GM23338 (cell line): ENCODE data around the gene MARK2. TPM values are rescaled to one million over a fixed set of nuclear protein-coding genes. Genes with fewer than 3 reads are reported as not detected.

Experiments used
- ATAC-seq: fragments of 200-7000 bp; cut with Tn5 transposase; 3 replicates; pipeline ENCODE4 v1.9.1; 2020
- DNase-seq: peaks from one replicate; pipeline ENCODE4 v3.0.0-alpha.2; 2015; ENCODE audit warnings: low spot score
- H2AFZ ChIP-seq: fragments of 200-600 bp; sonication (generic); 2 replicates; pipeline ENCODE4 v1.8.0; 2016; ENCODE audit warnings: antibody characterized with exemption, mild to moderate bottlenecking, moderate library complexity
- H3F3A ChIP-seq: fragments of 200-600 bp; sonication (generic); replicated peaks from 2 replicates; pipeline ENCODE4 v1.8.0; 2017; ENCODE audit warnings: antibody characterized with exemption, mixed run types, low read depth
- H3K27ac ChIP-seq: fragments of 200-600 bp; sonication (generic); 2 replicates; pipeline ENCODE4 v1.6.1; 2016; ENCODE audit warnings: low read depth
- H3K27me3 ChIP-seq: fragments of 200-600 bp; sonication (generic); 2 replicates; pipeline ENCODE4 v1.8.0; 2016; ENCODE audit warnings: mild to moderate bottlenecking, mixed run types, moderate library complexity; ENCODE audit not compliant: insufficient read depth
- H3K36me3 ChIP-seq: fragments of 200-600 bp; sonication (generic); 2 replicates; pipeline ENCODE4 v1.8.0; 2016; ENCODE audit warnings: mild to moderate bottlenecking; ENCODE audit not compliant: insufficient read depth
- H3K4me1 ChIP-seq: fragments of 200-600 bp; sonication (generic); 2 replicates; pipeline ENCODE4 v1.8.0; 2016; ENCODE audit warnings: mild to moderate bottlenecking, moderate library complexity; ENCODE audit not compliant: insufficient read depth
- H3K4me2 ChIP-seq: fragments of 200-600 bp; sonication (generic); 2 replicates; pipeline ENCODE4 v1.7.1; 2017; ENCODE audit warnings: mixed run types
- H3K4me3 ChIP-seq: fragments of 200-600 bp; sonication (generic); 2 replicates; pipeline ENCODE4 v1.6.1; 2016; ENCODE audit warnings: mixed run types
- H3K79me2 ChIP-seq: fragments of 200-600 bp; sonication (generic); replicated peaks from 2 replicates; pipeline ENCODE4 v1.8.0; 2017; ENCODE audit warnings: mild to moderate bottlenecking; ENCODE audit not compliant: insufficient read depth
- H3K9me2 ChIP-seq: fragments of 200-600 bp; sonication (generic); 2 replicates; pipeline ENCODE4 v1.8.0; 2017; ENCODE audit not compliant: insufficient read depth
- H4K20me1 ChIP-seq: fragments of 200-600 bp; sonication (generic); replicated peaks from 2 replicates; pipeline ENCODE4 v1.8.0; 2017; ENCODE audit warnings: mild to moderate bottlenecking; ENCODE audit not compliant: insufficient read depth
- H3K27ac Mint-ChIP-seq: 2 replicates; pipeline ENCODE4 v1.8.0; 2020; ENCODE audit warnings: inconsistent platforms, mild to moderate bottlenecking, moderate library complexity, mixed read lengths
- H3K27me3 Mint-ChIP-seq: 3 replicates; pipeline ENCODE4 v1.8.0; 2022; ENCODE audit warnings: low read depth, mild to moderate bottlenecking, moderate library complexity, mixed read lengths, inconsistent platforms; ENCODE audit not compliant: insufficient read depth, poor library complexity
- H3K36me3 Mint-ChIP-seq: 3 replicates; pipeline ENCODE4 v1.8.0; 2021; ENCODE audit warnings: low read depth, mild to moderate bottlenecking, inconsistent platforms, moderate library complexity, mixed read lengths
- H3K4me1 Mint-ChIP-seq: 3 replicates; pipeline ENCODE4 v1.8.0; 2020; ENCODE audit warnings: mild to moderate bottlenecking, inconsistent platforms, mixed read lengths
- H3K4me3 Mint-ChIP-seq: 3 replicates; pipeline ENCODE4 v1.8.0; 2021; ENCODE audit warnings: moderate library complexity, mild to moderate bottlenecking, inconsistent platforms, mixed read lengths
- H3K9me3 Mint-ChIP-seq: 3 replicates; pipeline ENCODE4 v1.8.0; 2020; ENCODE audit warnings: moderate library complexity, mild to moderate bottlenecking, inconsistent platforms, mixed read lengths
- CTCF ChIP-seq, 2 experiments: fragments of 200-600 bp in 1 of 2; sonication (generic) in 1 of 2; conservative IDR thresholded peaks; 2 replicates each; pipeline versions ENCODE4 v1.5.1 to v1.6.1; 2016 to 2017; ENCODE audit warnings: antibody characterized with exemption in 2 of 2, low read depth in 2 of 2, mild to moderate bottlenecking in 2 of 2, moderate library complexity in 1 of 2
- ETS1 ChIP-seq: IDR thresholded peaks from 2 replicates; pipeline ENCODE4 v1.6.1; 2016; ENCODE audit warnings: antibody characterized with exemption
- EZH2 ChIP-seq: fragments of 200-600 bp; sonication (generic); IDR thresholded peaks from one replicate; pipeline ENCODE4 v1.8.0; 2017; ENCODE audit warnings: antibody characterized with exemption, mild to moderate bottlenecking, low read depth; ENCODE audit not compliant: unreplicated experiment
- EZH2phosphoT487 ChIP-seq: fragments of 200-600 bp; sonication (generic); IDR thresholded peaks from one replicate; pipeline ENCODE4 v1.8.1; 2018; ENCODE audit warnings: antibody characterized with exemption; ENCODE audit not compliant: unreplicated experiment
- NANOG ChIP-seq: IDR thresholded peaks from 2 replicates; pipeline ENCODE4 v1.6.1; 2016; ENCODE audit warnings: antibody characterized with exemption, borderline replicate concordance
- REST ChIP-seq: IDR thresholded peaks from one replicate; pipeline ENCODE4 v1.6.1; 2018; ENCODE audit warnings: antibody characterized with exemption; ENCODE audit not compliant: unreplicated experiment
- STAT1 ChIP-seq: IDR thresholded peaks from one replicate; pipeline ENCODE4 v1.6.1; 2016; ENCODE audit warnings: antibody characterized with exemption; ENCODE audit not compliant: unreplicated experiment
- ZNF114 ChIP-seq: fragments of 250-450 bp; sonication (Bioruptor Pico); IDR thresholded peaks from 2 replicates; pipeline ENCODE4 v1.5.0; 2020; ENCODE audit warnings: mild to moderate bottlenecking, moderate library complexity
- polyA plus RNA-seq: library from polyadenylated mRNA; unstranded; fragments of >200 nt; fragmentation: Nextera tagmentation; extraction: Ambion mirVana; gene quantifications from 2 replicates; pipeline ENCODE4 v1.2.1, GENCODE V29; 2016
- small RNA-seq: library from RNA; depleted of rRNA; stranded (forward); fragments of <200 nt; gene quantifications from one replicate; pipeline ENCODE3, GENCODE V24; 2014; ENCODE audit warnings: low replicate concordance
- total RNA-seq: library from RNA; depleted of rRNA; stranded (reverse); fragments of >200 nt; shearing (Covaris generic); gene quantifications from 2 replicates; pipeline ENCODE4 v1.2.3, GENCODE V29; 2014; rRNA removed

MARK2 gene
- total and polyA plus RNA-seq, 2 experiments from 2014 or later = 18.7 to 42.6 TPM

- TF ChIP-seq REST = no peak
- TF ChIP-seq STAT1 = no peak
- no peak for TF ChIP-seq EZH2
- no peak for TF ChIP-seq CTCF (conservative IDR thresholded peaks at IDR 0.05; ENCODE audit: low read depth in 2 of 2)
- TF ChIP-seq ETS1 = no peak
- TF ChIP-seq NANOG = no peak
- no peak for TF ChIP-seq ZNF114 (CRISPR knock-in tag)
- no peak for TF ChIP-seq EZH2phosphoT487
These were observed 113.7 kb downstream of the MARK2 start (continued) for GRCh38 chr11:63952570-63952969.

- Histone ChIP-seq H3K36me3 (no peaks in the 10 kb centered on the region; the same call in 1 of the 2 replicates), H3K4me1 (no peaks in the 10 kb centered on the region), H3F3A (peaks cover 4% of the 10 kb centered on the region; the same call in 1 of the 2 replicates), H3K4me2 (no peak overlapping the region), H2AFZ (no peak overlapping the region), H3K79me2 (no peaks in the 10 kb centered on the region), H3K4me3 (no peak overlapping the region), H3K9me2 (no peaks in the 10 kb centered on the region), H4K20me1 (no peaks in the 10 kb centered on the region; the same call in 1 of the 2 replicates), H3K27ac (no peak overlapping the region), H3K27me3 (no peaks in the 10 kb centered on the region)
- Mint-ChIP-seq H3K4me1 (no peaks in the 10 kb centered on the region; the same call in 2 of the 3 replicates), H3K36me3 (peaks cover 33% of the 10 kb centered on the region), H3K9me3 (no peaks in the 10 kb centered on the region; the same call in 2 of the 3 replicates), H3K27me3 (peaks cover 6% of the 10 kb centered on the region), H3K4me3 (no peak overlapping the region), H3K27ac (no peak overlapping the region)
- ATAC-seq (no peak), DNase-seq (no peak)
- no peak for TF ChIP-seq STAT1
These were observed 119.1 kb downstream of the MARK2 start for GRCh38 chr11:63958008-63958407.

Small RNA genes within 50 kb of the gene (small RNA-seq; reads per million reads assigned to genes)
- gene AP006289.1 (not detected), gene RN7SL596P (not detected), gene RNU6-1306P (not detected)

Other genes with a start within 250 kb of the MARK2 start
- 61.1 and 63.2 TPM in 2 replicates for gene PLAAT3, start 224.7 kb upstream of the MARK2 start, total RNA-seq
- 239 and 262 TPM in 2 replicates for gene PLAAT3, start 224.7 kb upstream of the MARK2 start, polyA plus RNA-seq
- gene ATL3, start 167.7 kb upstream of the MARK2 start, total RNA-seq = 20.4 and 24.4 TPM in 2 replicates
- gene ATL3, start 167.7 kb upstream of the MARK2 start, polyA plus RNA-seq = 5.2 and 6.8 TPM in 2 replicates
- 150 and 162 TPM in 2 replicates for gene RTN3, start 157.6 kb upstream of the MARK2 start, total RNA-seq
- gene RTN3, start 157.6 kb upstream of the MARK2 start, polyA plus RNA-seq = 129 and 138 TPM in 2 replicates
- gene ZFTA, start 70.3 kb upstream of the MARK2 start, total RNA-seq = 32.1 and 36.6 TPM in 2 replicates
- 8.3 and 8.5 TPM in 2 replicates for gene ZFTA, start 70.3 kb upstream of the MARK2 start, polyA plus RNA-seq
- gene SPINDOC, start 25.7 kb upstream of the MARK2 start, total RNA-seq = 65.5 and 84.7 TPM in 2 replicates
- 9.4 and 12.9 TPM in 2 replicates for gene SPINDOC, start 25.7 kb upstream of the MARK2 start, polyA plus RNA-seq
- 60.1 and 66.9 TPM in 2 replicates for gene RCOR2, start 78.1 kb downstream of the MARK2 start, total RNA-seq
- gene RCOR2, start 78.1 kb downstream of the MARK2 start, polyA plus RNA-seq = 4.7 and 5.5 TPM in 2 replicates
- 24.6 and 26.8 TPM in 2 replicates for gene NAA40, start 99.9 kb downstream of the MARK2 start, total RNA-seq
- 10.1 and 12.1 TPM in 2 replicates for gene NAA40, start 99.9 kb downstream of the MARK2 start, polyA plus RNA-seq
- 385 and 427 TPM in 2 replicates for gene COX8A, start 135.5 kb downstream of the MARK2 start, total RNA-seq
- 483 and 516 TPM in 2 replicates for gene COX8A, start 135.5 kb downstream of the MARK2 start, polyA plus RNA-seq
- gene OTUB1, start 147.3 kb downstream of the MARK2 start, total RNA-seq = 94.7 and 122 TPM in 2 replicates
- 193 and 207 TPM in 2 replicates for gene OTUB1, start 147.3 kb downstream of the MARK2 start, polyA plus RNA-seq
- gene FLRT1, start 196.8 kb downstream of the MARK2 start, total RNA-seq = 0.54 and 1.1 TPM in 2 replicates
- 0.40 and 0.76 TPM in 2 replicates for gene FLRT1, start 196.8 kb downstream of the MARK2 start, polyA plus RNA-seq